ENCODE data around the gene SNX32.

The SNX32 gene

GRCh38 chr11:65808744-65809341 is 24.9 kb upstream of the SNX32 start:
- H3K4me2 ChIP-seq (ENCODE audit: low read length): no peak overlapping the region
- H3K4me3 ChIP-seq (ENCODE audit: low read length): no peak overlapping the region
- H2AFZ ChIP-seq (ENCODE audit: low read depth, low read length): no peak overlapping the region
- H3K36me3 ChIP-seq (replicated peaks; ENCODE audit: low read depth, low read length): no peaks in the 10 kb centered on the region
- no peaks in the 10 kb centered on the region for H3K79me2 ChIP-seq (ENCODE audit: low read length)
- H3K4me1 ChIP-seq (ENCODE audit: low read length): no peaks in the 10 kb centered on the region
- no peaks in the 10 kb centered on the region for H4K20me1 ChIP-seq (ENCODE audit: insufficient read depth, low read length)
- H3K9me3 ChIP-seq (ENCODE audit: insufficient read depth, low read length): no peaks in the 10 kb centered on the region
- no peak overlapping the region for H3K27ac ChIP-seq (ENCODE audit: low read length)
- TF ChIP-seq CTCF (IDR thresholded peaks at IDR 0.05; ENCODE audit: low read depth, low read length): no peak
- no peak for TF ChIP-seq EZH2phosphoT487 (IDR thresholded peaks at IDR 0.05; ENCODE audit: low read depth)
- no peak overlapping the region for H3K9ac ChIP-seq (ENCODE audit: low read length)
- peaks cover 14% of the 10 kb centered on the region for H3K27me3 ChIP-seq (ENCODE audit: low read depth, low read length)

- Histone ChIP-seq H3K27ac (ENCODE audit: low read length) (no peak overlapping the region), H3K9me3 (ENCODE audit: insufficient read depth, low read length) (no peaks in the 10 kb centered on the region), H3K36me3 (replicated peaks; ENCODE audit: low read depth, low read length) (no peaks in the 10 kb centered on the region), H3K9ac (ENCODE audit: low read length) (no peak overlapping the region), H3K4me1 (ENCODE audit: low read length) (no peaks in the 10 kb centered on the region), H3K79me2 (ENCODE audit: low read length) (no peaks in the 10 kb centered on the region), H3K27me3 (ENCODE audit: low read depth, low read length) (peaks cover 10% of the 10 kb centered on the region; the same call in 1 of the 2 replicates), H4K20me1 (ENCODE audit: insufficient read depth, low read length) (no peaks in the 10 kb centered on the region), H3K4me3 (ENCODE audit: low read length) (no peak overlapping the region), H2AFZ (ENCODE audit: low read depth, low read length) (no peak overlapping the region), H3K4me2 (ENCODE audit: low read length) (no peak overlapping the region)
- TF ChIP-seq CTCF (IDR thresholded peaks at IDR 0.05; ENCODE audit: low read depth, low read length) (no peak), EZH2phosphoT487 (IDR thresholded peaks at IDR 0.05; ENCODE audit: low read depth) (no peak)
These were observed 24.3 kb upstream of the SNX32 start for GRCh38 chr11:65809496-65809895.

GRCh38 chr11:65810046-65810868 is 23.5 kb upstream of the SNX32 start:
- Histone ChIP-seq H3K79me2 (ENCODE audit: low read length) (no peaks in the 10 kb centered on the region), H3K9me3 (ENCODE audit: insufficient read depth, low read length) (no peaks in the 10 kb centered on the region), H3K27ac (ENCODE audit: low read length) (no peak overlapping the region), H3K4me3 (ENCODE audit: low read length) (no peak overlapping the region), H3K9ac (ENCODE audit: low read length) (no peak overlapping the region), H3K36me3 (replicated peaks; ENCODE audit: low read depth, low read length) (no peaks in the 10 kb centered on the region), H3K27me3 (ENCODE audit: low read depth, low read length) (peaks cover 10% of the 10 kb centered on the region; the same call in 1 of the 2 replicates), H3K4me2 (ENCODE audit: low read length) (no peak overlapping the region), H2AFZ (ENCODE audit: low read depth, low read length) (no peak overlapping the region), H3K4me1 (ENCODE audit: low read length) (no peaks in the 10 kb centered on the region), H4K20me1 (ENCODE audit: insufficient read depth, low read length) (no peaks in the 10 kb centered on the region)
- TF ChIP-seq CTCF (IDR thresholded peaks at IDR 0.05; ENCODE audit: low read depth, low read length) (0 out of 2 replicates have a peak, but pooled peaks have one; percentile 6), EZH2phosphoT487 (IDR thresholded peaks at IDR 0.05; ENCODE audit: low read depth) (no peak)

GRCh38 chr11:65811764-65812475 is 21.8 kb upstream of the SNX32 start:
- Histone ChIP-seq H3K27ac (ENCODE audit: low read length) (no peak overlapping the region), H2AFZ (ENCODE audit: low read depth, low read length) (no peak overlapping the region), H3K4me1 (ENCODE audit: low read length) (peaks cover 2% of the 10 kb centered on the region; the same call in 1 of the 2 replicates), H3K36me3 (replicated peaks; ENCODE audit: low read depth, low read length) (no peaks in the 10 kb centered on the region), H3K4me3 (ENCODE audit: low read length) (no peak overlapping the region), H3K9ac (ENCODE audit: low read length) (no peak overlapping the region), H3K79me2 (ENCODE audit: low read length) (no peaks in the 10 kb centered on the region), H3K4me2 (ENCODE audit: low read length) (no peak overlapping the region), H3K9me3 (ENCODE audit: insufficient read depth, low read length) (no peaks in the 10 kb centered on the region), H4K20me1 (ENCODE audit: insufficient read depth, low read length) (no peaks in the 10 kb centered on the region), H3K27me3 (ENCODE audit: low read depth, low read length) (peaks cover 10% of the 10 kb centered on the region; the same call in 1 of the 2 replicates)
- TF ChIP-seq EZH2phosphoT487 (IDR thresholded peaks at IDR 0.05; ENCODE audit: low read depth): no peak
- TF ChIP-seq CTCF (IDR thresholded peaks at IDR 0.05; ENCODE audit: low read depth, low read length): no peak

All from OCI-LY3 (cell line).